GM18867 (cell line): ENCODE results near the gene MDM4.

Experiments
- ATAC-seq: cut with Tn5 transposase; IDR thresholded peaks from one replicate; pipeline ENCODE4 v1.9.1; 2021; ENCODE audit warnings: mild to moderate bottlenecking, moderate library complexity; ENCODE audit not compliant: unreplicated experiment

The MDM4 gene

DNA sequence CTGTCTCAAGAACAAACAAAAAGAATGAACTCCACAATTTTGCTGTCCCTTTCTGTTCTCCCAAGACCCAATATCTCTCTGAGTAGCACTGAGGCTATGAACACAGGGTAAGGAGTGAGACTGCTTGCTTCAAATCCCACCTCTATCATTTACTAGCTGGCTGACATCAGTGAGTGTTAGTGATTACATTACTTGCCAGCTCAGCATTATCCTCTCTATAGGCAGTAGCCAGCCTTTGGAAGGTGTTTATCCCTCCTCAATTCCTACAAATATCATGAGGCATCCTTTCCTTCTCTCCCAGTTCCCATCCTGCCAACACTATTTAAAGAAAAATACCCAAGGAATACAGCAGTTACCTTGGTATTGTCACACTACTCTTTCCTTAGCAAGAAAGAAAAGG is 24.6 kb upstream of the MDM4 start:
- no peak for ATAC-seq

DNA sequence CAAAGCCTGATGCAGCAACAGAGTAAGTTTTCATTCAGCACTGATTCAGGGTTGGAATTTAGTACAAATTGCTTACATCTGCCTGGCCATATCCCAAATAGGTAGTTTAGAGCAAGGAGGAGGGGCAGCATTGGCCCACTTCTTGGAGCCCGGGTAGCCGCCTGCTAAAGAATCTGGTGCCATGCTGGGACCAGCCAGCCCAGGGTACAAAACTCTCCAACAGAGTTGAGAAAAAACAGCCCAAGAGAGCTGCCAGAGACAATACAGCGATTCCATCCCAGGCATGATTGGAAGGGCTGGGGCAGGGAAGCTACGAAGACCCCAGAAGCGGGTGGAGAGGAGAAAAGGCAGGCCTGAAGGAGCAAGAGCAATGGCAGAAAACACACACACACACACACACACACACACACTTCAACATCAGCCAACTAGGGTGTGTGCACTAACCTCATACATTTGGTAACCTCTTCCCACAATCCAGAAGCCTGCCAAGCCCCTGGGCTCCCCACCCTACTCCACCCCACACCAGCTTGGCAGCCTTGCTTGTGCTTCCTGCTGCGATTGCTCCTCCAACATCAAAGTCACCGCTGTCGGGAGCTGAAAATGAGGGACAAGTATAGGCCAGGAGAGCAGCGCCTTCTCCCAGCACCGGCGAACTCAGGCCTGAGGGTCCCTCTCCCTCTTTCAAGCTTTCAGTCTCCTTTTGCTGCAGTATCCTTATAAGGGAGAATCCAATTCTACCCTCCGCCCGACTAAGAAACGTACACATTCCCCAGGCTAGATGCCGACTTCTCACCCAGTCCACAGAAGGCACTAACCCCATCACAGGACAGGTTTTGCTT is 22.8 kb upstream of the MDM4 start:
- no peak for ATAC-seq

DNA sequence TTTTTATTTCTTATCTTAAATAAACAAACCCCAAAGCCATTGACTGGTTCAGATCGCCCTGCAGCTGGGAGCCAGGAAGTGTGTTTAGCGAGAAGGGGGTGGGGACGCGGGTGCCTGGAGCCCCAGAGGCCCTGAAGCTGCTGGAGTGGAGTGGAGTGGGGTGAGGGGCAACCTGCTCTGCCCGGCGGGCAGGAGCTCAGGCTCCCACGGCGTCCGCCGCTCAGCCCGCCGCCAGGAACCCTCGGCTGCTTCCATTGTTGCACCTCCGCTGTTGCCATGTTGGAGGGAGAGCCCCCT is 22.3 kb upstream of the MDM4 start:
- ATAC-seq: peak; percentile 34

DNA sequence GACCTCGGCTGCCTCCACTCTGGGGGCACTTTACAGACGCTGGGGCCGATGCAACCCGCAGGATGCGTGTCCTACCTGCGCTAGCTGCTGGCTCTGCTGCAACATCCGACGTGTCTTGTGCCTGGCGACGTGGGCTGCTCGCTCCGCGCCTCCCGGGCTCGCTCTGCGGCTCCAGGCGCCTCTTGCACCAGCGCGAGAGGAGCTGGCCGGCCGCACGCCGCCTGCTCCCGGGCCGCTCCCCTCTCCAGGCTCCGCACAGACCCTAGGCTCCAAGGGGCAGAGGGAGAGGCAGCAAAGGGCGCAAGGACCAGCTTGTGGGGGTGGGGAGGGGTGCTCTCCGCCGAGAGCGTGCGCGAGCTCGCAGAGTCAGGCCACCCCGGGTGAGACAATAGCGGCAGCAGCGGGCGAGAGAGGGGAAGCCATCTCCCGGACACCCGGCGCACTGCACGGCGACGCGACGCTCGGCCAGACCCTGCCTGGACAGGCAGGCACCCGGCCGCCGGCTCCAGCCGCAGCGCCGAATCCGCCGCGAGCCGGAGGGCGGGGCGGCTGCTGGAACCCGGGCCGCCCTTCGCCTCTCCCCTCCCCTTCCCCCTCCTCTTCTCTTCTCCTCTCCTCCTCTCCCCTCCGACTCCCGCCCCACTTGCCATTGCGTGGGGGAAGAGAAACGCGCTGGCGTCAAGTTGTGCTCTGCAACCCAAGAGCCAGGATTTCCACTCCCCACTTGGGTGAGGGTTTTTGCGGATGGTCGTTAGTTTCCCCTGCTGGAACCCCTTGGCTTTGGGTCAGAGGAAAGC is 21.7 kb upstream of the MDM4 start, which contains the start of gene PIK3C2B:
Gene PIK3C2B (minus strand): TSS at position 525 of the 797 bp plus-strand sequence. CDS start 25,003 bp downstream, outside the sequence.
- peak; percentile 85 for ATAC-seq

DNA sequence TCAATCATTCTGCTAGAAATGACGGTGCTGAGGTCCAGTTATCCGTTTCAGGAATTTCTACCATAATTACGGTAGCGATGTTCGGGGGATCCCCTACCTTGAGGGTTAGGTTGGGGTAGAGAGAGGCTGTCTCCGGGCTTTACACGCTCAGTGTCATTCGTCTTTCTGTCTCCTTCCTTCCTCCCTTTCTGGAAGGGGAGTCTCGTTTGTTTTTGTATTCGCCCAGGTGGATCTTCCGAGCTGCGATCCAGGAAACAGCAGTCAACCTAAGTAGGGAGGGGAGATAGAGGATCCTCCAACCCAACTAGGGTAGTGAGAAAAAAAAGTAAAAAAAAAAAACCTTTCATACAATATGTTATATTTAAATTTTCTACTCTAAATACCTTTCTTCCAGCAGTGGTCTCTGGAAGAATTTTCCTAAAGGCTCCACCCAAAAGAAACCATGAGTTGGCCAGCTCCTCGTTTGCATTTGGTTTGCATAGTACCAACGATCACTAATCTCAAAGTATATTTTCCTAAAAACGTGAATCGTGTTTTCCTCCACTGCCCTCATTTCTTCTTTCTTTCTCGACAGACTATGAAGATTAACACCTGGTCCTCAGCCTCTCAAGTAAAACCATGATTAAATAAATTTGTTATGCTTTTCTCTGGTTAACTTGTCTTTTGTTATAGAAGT is 21.0 kb upstream of the MDM4 start:
- peak; percentile 36 for ATAC-seq

DNA sequence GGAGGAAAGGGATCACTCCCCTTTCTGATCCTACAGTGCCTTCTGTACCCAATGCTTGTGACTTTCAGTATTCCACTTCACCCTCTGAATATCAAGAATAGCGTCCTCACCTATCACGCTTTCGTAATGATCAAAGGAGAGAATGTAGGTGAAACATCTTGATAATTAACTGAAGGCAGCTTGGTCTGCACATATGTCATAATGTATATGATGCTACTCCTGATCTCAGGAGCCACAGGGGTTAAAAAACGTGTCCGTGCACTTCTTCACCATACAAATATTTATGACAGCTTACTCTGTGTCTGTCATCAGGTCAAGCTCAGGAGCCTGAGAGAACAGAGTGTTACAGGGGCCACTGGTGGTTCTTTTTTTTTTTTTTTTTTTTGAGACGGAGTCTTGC is 20.4 kb upstream of the MDM4 start:
- ATAC-seq: no peak

DNA sequence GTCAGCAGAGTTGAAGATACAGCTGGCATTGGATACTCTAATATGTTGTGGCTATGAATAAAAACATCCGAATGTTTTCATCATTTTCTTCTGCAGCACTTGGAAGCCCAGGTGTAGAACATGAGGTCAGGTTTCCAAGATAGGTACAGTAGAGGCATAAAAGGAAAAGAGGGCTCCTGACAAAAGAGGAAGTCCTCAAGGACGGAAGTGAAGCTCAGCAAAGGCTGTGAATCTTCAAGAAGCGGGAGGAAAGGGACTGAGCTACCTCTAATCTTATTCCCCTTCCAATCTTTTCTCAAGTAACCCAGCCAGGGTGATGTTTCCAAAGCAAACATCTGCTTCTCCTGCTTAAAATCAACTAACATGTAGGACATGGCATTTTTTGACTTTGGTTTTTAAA is 17.2 kb upstream of the MDM4 start:
- no peak for ATAC-seq

DNA sequence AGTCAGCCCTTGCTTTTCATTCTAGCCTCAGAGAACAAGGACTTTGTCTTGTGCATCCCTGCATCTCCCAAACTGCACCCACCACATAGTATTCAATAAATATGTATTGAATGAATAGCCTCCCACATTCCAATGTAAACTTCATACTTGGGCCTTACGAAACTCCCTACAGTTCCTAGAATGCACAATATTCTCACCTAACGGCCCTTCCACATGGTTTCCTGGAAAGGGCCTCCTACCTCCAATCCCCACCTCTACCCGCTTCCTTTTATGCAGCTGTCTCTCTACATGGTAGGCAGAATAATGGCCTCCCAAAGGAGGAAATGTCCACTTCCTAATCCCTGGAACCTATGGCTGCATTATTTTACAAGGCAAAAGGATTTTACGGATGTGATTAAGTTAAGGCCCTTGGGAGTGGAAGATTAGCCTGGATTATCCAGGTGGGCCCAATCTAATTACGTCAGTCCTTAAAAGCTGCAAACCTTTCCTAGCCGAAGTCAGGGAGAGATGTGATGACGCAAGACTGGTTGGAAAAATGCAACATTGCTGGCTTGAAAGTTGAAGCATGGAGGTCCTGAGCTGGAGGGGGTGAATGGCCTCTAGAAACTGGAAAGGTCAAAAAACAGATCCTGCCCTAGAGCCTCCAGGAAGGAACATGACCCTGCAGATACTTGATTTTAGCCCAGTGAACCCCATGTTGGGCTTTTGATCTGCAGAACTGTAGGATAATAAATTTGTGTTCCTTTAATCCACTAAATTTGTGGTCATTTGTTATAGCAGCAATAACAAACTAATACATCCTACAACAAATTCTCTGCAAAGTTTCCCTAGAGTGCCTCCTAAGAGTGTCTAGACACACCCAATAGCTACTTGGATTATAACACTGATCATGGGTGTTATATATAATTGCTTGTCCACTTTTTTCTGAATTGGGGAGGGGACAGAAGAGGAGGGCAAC is 16.4 kb upstream of the MDM4 start:
- ATAC-seq: no peak

DNA sequence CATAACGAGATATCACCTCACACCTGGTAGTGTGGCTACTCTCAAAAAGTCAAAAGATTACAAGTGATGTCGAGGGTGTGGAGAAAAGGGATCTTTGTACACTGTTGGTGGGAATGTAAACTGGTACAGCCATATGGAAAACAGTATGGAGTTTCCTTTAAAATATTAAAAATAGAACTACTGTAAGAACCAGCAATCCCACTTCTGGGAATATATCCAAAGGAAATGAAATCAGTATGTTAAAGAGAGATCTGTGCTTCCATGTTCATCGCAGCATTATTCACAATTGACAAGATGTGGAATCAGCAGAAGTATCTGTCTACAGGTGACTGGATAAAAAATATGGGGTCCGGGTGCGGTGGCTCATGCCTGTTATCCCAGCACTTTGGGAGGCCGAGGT is 14.0 kb upstream of the MDM4 start:
- no peak for ATAC-seq

DNA sequence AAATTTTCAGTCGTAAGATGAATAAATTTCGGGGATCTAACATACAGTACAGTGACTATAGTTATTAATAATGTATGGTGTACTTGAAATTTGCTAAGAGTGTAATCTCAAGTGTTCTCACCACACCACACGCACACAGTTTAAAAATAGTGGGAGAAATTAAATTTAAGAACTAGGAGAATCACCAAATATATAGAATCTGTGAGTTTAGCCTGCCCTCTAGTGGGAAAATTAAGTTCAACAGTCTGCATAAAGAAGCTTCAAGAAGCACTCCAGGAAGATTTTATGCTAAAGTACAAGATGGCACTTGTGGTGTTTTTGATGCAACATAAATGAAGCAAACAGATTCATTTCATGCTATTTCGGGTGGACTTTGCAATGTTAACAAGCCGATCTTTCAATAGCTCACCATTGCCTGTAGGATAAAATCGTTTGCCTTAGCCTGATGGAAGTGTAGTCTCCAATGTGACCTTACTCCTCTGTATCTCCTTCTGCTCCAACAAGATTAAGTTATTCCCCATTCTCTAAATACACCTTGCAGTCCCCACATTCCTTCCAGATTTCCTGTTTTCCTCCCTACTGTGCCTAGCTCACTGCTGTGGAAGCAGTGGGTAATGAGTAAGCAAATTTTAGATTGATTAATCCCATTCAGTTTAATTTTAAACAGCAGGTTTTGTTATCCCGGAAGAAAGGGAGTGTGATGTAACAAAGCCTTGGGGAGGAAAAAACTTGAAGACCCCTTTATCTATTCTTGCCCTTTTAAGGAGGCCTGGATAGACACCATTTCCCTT is 12.9 kb upstream of the MDM4 start:
- no peak for ATAC-seq

DNA sequence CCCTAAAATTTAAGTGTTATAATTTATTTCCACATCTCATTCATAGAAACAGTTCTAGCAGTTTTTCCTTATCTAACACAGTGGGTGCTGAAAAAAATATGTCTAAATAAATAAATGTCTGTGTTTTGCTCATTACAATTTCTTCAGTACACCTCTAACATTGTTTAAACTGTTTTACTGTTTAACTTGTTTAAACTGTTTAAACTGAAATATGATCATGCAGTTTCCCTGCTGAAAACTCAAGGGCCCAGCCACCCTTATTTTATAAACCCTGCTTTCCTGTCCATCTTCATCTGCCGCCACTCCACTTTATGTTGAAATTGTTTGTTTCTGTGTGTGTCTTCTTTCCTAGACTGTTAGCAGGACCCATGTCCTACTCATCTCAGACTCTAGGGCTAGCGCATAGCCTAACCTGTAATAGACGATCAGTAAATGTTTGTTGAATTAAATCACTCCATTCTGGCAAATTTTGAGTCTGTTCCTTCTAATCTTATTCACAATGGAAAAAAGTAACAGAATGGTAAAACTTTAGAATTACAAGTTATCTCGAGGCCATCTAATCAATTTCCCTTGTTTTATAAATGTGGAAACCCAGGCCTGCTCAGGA is 12.2 kb upstream of the MDM4 start:
- ATAC-seq: no peak

DNA sequence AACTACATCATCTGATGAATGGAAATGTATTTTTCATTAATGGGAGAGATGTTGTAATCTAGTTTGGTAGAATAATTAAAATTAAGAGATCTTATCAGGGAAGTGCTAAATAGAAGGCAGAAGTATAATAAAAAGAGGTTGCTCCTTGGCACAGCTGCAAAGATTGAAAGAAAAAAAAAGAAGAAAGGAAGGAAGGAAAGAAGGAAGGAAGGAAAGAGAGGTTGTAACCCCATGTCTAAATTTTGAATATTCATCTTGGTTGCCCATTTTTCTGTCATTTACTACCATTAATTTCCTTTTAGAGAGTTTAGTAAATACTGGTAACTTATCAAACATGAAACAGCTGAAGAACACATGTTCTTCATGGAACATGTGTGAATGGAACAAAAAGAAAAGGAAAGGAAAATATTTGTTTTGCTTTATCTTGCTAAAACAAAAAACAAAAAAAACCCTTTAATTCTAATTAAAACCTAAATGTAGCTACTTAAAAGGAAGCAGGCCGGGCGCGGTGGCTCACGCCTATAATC is 10.5 kb upstream of the MDM4 start:
- ATAC-seq: no peak

DNA sequence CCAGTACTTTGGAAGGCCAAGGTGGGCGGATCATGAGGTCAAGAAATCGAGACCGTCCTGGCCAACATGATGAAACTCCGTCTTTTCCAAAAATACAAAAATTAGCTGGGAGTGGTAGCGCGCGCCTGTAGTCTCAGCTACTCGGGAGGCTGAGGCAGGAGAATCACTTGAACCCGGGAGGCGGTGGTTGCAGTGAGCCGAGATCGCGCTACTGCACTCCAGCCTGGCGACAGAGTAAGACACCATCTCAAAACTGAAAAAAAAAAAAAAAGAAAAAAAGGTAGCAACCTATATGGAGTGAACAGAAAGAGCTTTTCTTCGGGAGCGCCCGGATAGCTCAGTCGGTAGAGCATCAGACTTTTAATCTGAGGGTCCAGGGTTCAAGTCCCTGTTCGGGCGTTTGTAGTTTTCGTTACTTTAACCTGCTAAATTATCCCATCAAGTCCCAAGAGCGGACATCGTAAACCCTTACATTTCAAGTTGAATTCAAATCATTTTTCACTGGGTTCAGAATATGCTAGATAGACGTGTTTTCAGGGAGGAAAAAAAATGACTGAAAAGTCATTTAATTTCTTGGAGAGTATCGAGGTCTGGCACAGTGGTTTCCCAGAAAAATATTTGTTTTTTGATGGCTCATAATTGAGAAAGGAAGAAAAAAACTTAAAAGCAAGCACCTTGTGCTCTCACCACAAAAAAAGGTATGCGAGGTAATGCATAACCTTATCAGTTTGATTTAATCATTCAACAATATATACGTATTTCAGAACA is 9.8 kb upstream of the MDM4 start:
- ATAC-seq: peak; percentile 64

DNA sequence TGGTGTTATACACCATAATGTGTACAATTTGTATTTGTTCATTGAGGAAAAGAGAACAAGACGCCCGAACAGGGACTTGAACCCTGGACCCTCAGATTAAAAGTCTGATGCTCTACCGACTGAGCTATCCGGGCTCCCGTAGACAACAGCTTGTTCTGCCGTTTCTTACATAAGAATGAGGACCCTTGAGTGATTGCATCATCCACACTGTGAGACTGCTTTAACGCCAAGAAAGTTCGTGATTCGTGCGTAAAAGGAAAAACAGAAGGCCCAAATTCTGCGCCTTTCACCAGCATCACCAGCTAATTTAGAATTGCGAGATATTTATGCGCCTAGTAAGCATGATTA is 9.3 kb upstream of the MDM4 start:
- ATAC-seq: peak; percentile 66

DNA sequence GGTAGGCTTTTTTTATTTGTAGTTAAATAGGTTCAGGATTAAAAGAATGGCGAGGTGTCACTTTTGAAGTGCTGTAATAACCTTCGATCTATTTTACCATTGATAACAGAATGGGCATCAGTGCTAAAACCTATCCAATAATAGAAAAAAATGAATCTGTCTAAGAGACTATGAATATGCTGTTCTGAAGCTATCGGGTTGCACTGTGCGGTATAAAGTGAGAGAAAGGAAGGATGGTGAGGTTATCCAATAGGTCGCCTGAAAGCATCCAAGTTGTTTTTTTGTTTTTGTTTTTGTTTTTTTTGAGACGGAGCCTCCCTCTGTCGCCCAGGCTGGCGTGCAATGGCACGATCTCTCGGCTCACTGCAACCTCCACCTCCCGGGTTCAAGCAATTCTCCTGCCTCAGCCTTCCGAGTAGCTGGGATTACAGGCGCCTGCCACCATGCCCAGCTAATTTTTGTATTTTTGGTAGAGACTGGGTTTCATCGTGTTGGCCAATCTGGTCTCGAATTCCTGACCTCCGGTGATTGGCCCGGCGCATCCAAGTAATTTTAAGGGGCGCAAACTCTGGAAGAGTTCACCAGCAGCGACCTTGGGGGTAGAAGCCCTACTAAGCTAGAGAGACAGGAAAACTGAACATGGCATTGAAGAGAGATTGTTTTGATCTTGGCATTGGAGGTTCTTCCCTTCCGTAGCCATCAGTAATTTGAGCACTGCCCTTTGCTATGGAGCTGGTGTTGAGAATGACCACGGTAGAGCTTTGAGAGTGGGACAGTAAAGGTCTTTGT is 8.7 kb upstream of the MDM4 start:
- peak; percentile 11 for ATAC-seq

DNA sequence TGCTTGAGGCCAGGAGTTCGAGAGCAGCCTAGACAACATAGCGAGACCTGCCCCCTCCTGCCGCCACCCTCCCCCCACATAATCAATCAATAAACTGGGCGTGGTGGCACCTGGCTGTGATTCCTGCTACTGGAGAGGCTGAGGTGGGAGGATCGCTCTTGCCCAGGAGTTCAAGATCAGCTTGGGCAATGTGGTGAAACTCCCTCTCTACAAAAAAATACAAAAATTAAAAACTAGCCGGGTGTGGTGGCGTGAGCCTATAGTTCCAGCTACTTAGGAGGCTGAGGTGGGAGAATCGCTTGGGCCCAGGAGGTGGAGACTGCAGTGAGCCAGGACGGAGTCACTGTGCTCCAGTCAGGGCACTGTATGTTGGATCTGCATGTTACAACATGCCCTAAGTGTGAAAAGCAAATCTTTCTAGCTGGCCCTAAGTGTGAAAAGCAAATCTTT is 7.0 kb upstream of the MDM4 start:
- ATAC-seq: no peak

DNA sequence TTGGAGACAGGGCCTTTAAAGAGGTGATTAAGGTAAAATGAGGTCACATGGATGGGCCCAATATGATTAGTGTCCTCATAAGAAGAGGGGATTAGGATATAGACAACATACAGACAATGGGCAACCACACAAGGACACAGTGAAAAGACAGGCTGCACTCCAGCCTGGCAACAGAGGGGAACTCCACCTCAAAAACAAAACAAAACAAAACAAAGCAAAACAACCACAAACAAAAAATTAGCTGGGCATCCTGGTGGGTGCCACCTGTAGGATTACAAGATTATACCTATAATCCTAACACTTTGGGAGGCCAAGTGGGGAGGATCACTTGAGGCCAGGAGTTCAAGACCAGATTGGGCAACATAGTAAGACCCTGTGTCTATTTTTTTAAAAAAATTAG is 4.8 kb upstream of the MDM4 start:
- no peak for ATAC-seq
